HG03558 (cell line): Measurements from ENCODE around the gene DAO.
"Not testable (repeated sequence)": the region's sequence is repeated elsewhere in the genome, so short reads cannot be mapped to it uniquely, and the experiment has no call there.

Experiments used
- ATAC-seq: cut with Tn5 transposase; IDR thresholded peaks from one replicate; pipeline ENCODE4 v1.9.1; 2021; ENCODE audit warnings: moderate number of reproducible peaks; ENCODE audit not compliant: unreplicated experiment; ENCODE audit errors: extremely low read depth

The DAO gene

GRCh38 chr12:108866083-108866482 lies 13.8 kb upstream of the DAO start:
- not testable (repeated sequence) for ATAC-seq

DNA sequence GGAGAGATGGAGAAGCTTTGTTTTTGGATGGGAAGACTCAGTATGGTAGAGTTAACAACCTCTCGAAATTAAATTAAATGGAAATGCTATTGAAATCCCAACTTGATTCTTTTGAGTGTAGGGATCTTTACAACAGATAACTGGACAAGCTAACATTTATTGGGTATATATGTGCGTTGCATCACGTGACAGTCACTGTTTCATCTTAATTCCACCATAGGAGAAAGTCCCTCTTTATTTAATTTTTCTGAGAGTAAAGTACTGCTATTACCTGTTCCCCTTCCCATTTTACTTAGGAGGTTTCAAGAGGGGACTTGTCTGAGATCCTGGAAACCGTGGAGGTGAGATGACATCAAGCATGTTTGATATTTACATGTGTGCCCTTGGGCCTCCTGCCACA lies 11.1 kb upstream of the DAO start:
- no peak for ATAC-seq

DNA sequence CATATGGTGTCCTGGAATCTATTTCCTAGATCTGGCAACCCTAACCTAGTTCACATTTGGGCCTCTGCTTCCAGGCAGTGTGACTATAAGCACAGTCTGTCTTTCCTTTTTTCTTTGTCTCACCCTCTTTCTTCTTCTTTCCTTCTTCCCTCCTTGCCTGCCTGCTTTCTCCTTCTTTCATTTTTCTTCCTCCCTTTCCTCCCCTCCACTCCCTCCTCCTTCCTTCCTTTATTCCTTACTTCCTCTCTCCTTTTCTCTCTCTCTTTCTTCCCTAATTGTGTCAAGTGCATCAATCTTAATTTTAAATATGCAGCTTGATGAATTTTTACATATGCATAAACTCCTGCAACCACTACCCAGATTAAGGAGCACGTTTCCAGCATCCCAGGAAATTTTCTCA lies 4.6 kb upstream of the DAO start:
- ATAC-seq = no peak

DNA sequence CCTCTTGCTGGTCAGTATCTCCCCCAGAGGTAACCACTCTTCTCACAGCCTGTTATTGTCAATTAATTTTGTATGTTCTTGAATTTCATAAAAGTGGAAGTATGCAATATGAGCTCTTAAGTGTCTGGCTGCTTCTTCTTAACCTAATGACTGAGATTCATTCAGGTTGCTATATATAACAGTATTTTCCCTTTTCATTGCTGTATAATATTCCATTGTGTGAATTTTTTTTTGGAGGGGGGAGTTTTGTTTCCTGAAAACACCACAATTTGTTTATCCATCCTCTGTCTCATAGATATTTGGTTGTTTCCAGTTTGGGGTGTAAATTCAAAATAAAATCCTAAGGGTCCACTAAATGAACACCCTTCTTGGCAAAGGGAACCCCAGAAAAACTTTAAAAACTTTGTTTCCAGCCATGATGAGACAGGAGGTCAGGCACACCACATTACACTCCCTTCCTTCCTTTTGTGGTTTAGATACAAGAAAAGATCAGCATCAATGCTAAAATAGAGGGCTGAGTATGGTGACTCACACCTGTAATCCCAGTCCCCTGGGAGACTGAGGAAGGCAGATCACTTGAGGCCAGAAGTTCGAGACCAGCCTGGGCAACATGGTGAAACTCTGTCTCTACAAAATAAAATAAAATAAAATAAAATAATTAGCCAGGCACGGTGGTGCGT lies 4.1 kb upstream of the DAO start:
- no peak for ATAC-seq

DNA sequence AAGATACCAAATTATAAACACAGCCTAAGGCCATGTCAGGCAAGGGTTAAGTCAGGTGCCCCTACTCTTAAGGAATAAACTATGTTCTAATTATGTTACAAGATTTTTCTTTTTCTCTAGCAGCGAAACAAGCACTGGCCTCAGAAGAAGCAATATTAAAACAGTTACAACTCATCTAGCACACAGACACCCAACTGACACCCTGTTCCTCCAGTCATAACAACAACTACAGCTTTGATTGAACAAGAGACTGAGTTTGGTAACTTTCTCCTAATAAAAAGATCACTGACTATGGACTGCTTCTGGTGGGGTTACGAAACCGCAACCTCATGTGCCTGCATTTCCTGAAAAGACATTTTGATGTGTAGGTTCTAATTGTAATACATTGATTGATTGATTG lies 3.3 kb upstream of the DAO start:
- ATAC-seq = no peak

- ATAC-seq = no peak
These were observed 2.1 kb downstream of the DAO start for GRCh38 chr12:108881953-108882352.

DNA sequence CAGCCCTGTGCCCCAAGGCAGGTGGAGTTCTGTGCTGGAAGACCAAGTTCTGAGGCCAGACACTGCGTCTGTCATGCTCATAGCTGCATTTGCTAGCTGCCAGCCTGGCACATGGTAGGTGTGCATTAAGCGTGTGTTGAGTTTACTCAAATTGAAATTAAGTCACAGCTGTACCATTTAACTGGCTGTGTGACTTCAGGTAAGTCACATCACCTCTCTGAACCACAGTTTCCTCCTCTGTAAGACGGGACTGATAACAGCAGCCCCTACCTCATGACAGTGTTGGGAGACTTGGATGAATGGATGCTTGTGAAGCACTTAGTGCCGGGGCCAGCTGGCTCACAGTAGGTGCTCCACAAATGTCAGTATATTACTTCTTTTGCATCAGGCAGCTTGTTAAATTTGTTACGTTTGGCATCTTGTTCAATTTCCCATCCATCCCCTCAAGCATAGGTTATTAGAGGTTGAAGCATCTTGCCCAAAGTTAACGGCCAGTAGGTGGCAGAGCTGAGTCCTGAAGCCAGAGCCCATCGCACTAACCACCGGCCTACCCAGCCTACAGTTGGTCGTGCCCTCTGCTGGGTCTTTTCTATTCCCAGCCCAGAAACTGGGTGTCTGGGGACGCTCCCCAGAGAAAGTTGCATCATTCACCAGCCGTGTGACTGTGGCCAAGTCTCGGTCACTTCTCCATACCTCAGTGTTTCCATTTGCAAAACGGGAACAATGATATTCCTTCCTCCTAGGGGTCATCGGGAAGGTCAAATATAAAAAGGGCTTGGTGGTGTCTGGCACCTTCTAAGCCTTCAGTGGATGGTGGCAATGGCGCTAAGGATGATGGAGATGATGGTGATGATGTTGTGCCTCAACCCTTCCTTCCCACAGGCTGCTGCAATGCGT lies 4.5 kb downstream of the DAO start:
- no peak for ATAC-seq

- ATAC-seq = no peak
These were observed 7.2 kb downstream of the DAO start for GRCh38 chr12:108886873-108887629.

- no peak for ATAC-seq
These were observed 8.1 kb downstream of the DAO start for GRCh38 chr12:108888031-108888430.

GRCh38 chr12:108890208-108890607 lies 10.3 kb downstream of the DAO start:
- no peak for ATAC-seq

DNA sequence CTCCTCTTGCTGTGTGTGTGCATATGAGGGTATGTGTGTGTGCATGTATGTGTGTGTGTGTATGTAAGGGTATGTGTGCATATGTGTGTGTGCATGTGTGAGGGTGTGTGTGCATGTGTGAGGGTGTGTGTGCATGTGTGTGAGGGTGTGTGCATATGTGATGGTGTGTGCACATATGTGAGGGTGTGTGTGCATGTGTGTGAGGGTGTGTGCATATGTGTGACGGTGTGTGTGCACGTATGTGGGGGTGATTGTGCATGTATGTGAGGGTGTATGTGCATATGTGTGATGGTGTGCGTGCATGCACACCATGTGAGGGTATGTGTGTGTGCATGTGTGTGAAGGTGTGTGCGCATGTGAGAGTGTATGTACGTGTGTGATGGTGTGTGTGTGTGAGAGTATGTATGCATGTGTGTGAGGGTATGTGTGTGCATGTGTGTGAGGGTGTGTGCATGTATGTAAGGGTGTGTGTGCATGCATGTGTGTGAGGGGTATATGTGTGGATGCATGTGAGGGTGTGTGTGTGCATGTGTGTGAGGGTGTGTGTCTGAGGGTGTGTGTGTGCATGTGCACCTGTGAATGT lies 15.4 kb downstream of the DAO start:
- ATAC-seq = no peak

GRCh38 chr12:108896336-108896735 lies 16.4 kb downstream of the DAO start:
- ATAC-seq = no peak

DNA sequence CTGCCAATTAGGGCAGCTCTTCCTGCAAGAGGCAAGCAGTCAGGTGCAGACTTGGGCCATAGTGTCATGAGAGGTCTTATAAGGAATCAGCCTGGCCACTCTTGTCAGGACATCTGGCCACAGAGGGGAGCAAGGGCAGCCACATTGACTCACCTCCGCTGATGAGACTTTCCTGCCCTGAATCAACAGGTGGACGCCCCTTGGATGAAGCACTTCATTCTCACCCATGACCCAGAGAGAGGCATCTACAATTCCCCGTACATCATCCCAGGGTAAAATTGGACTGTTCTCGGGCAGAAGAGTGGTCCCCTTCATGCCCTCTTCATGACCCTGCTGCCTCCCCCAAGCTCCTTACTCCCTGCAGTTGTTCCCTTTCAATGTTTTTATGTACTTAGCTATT lies 16.9 kb downstream of the DAO start:
- no peak for ATAC-seq

DNA sequence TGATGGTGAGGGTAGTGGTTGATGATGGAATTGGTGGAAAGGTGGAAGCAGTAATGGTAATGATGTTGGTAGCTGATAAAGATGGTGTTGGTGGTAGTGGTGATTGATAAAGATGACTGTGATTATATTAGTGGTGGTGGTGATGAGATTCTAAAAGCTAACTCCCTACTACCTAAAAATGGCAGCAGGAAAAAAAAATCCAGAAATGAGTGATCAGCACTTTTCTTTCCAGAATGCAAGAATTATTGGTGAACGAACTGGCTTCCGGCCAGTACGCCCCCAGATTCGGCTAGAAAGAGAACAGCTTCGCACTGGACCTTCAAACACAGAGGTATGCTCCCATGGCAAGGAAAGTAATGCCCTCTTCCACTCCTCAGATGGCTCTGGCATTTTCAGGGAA lies 19.3 kb downstream of the DAO start:
- ATAC-seq = no peak

DNA sequence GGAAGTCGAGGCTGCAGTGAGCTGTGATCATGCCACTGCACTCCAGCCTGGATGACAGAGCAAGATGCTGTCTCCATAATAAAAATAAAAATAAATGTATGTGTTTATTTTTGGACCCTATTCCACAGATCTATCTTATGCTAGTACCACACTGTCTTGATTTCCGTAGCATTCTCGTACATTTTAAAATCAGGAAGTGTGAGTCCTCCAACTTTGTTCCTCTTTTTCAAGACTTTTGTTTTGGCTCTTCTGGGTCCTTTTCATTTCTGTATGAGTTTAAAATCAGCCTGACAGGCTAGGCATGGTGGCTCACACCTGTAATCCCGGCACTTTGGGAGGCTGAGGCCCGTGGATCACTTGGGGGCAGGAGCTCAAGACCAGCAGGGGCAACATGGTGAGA lies 25.8 kb downstream of the DAO start:
- ATAC-seq = no peak

DNA sequence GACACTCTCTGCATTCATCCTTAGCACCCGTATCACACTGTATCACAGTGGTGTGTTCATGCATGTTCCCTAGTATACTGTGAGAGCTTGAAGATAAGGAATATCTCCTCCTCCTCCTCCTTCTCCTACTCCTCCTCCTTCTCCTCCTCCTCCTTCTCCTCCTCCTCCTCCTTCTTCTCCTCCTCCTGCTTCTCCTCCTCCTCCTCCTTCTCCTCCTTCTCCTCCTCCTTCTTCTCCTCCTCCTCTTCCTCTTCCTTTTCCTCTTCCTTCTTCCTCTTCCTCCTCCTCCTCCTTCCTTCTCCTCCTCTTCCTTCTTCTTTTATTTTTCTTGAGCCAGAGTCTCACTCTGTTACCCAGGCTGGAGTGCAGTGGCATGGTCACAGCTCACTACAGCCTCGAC lies 27.1 kb downstream of the DAO start:
- no peak for ATAC-seq

GRCh38 chr12:108907839-108908351 lies 28.0 kb downstream of the DAO start:
- ATAC-seq = no peak

GRCh38 chr12:108910336-108910735 lies 30.4 kb downstream of the DAO start:
- ATAC-seq = no peak

DNA sequence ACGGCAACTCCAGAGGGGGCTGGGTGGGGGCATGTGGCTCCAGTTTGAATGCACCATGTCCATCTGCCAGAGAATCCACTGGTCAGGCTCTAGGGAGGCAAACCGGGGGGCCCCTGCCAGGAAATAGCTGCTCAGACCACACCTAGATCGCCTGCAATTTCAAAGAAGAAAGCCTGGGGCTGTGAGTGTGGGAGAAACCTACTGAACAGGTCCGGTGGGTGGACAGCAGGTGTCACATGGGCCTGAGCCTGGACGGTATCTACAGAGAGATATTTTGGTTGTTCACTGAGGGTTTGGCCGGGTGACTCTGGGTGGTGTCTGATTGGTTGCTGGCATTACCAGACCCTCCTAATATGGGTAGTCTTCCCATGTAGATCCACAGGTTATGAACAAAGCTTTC lies 32.0 kb downstream of the DAO start:
- ATAC-seq = no peak

GRCh38 chr12:108912361-108912760 lies 32.5 kb downstream of the DAO start:
- no peak for ATAC-seq
